ENCODE measurements around the gene MEGF11.

Gene MEGF11

DNA sequence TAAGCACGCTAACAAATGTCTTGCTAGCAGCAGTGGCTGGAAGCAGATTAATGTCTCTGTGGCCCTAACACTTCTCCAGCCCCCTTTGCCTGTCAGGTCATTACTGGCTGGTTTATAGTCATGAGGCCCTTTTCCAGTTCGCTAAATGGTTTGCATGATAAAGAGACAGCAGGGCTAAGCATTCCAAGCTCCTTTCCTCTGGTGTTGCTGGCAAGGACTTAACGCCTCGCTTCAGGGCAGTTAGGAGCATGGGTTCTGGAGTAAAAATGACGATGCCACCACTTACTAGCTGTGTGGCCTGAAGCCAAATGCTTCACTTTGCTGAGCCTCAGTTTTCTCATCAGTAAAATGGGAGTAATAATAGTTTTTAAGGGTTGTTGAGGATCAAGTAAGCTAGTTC, 185.9 kb downstream of the MEGF11 start:
- Histone ChIP-seq H3K9ac (ENCODE audit: low read depth, low read length, poor library complexity, severe bottlenecking) (no peak overlapping the region), H3K9me2 (replicated peaks; ENCODE audit: low read depth, low read length) (no peaks in the 10 kb centered on the region), H3K9me3 (ENCODE audit: insufficient read depth, low read depth, low read length) (no peaks in the 10 kb centered on the region), H2AFZ (ENCODE audit: low read length) (no peak overlapping the region), H3K4me1 (ENCODE audit: insufficient read depth, low read length, poor library complexity, severe bottlenecking) (no peaks in the 10 kb centered on the region), H3K4me3 (ENCODE audit: low read length, poor library complexity, severe bottlenecking) (no peak overlapping the region), H3F3A (ENCODE audit: low read depth) (no peaks in the 10 kb centered on the region), H3K36me3 (ENCODE audit: insufficient read depth, low read length) (no peaks in the 10 kb centered on the region), H3K4me2 (ENCODE audit: low read depth, low read length, poor library complexity, severe bottlenecking) (no peak overlapping the region), H3K27me3 (ENCODE audit: insufficient read depth, low read length, poor library complexity, severe bottlenecking) (no peaks in the 10 kb centered on the region), H4K20me1 (ENCODE audit: insufficient read depth, low read length, poor library complexity, severe bottlenecking) (no peaks in the 10 kb centered on the region), H3K79me2 (ENCODE audit: insufficient read depth, low read length) (no peaks in the 10 kb centered on the region)
- TF ChIP-seq CTCF (conservative IDR thresholded peaks at IDR 0.05; ENCODE audit: low read length), result no peak
- no peak for TF ChIP-seq EZH2phosphoT487 (IDR thresholded peaks at IDR 0.05; ENCODE audit: borderline replicate concordance)

DNA sequence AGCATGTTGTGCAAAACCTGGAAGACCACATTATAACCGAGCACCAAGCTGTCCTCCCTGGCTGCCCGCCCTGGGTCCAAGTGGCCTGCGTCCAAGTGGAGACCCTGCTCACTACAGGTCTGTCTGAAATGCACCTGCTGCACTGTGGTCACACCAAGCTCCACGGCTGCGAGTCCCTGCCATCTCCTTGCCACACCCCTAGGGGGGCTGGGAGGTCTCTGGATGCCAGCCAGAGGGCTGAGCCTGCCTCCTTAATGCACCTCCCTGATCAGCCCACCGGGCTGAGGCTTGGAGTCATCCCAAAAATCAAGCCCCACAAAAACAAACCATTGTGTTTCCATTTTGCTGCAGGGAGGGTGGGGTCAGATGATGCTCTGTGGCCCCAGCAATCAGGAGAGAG, 187.1 kb downstream of the MEGF11 start:
- no peak overlapping the region for H3K4me3 ChIP-seq (ENCODE audit: low read length, poor library complexity, severe bottlenecking)
- H3K79me2 ChIP-seq (ENCODE audit: insufficient read depth, low read length), result no peaks in the 10 kb centered on the region
- no peaks in the 10 kb centered on the region for H3K27me3 ChIP-seq (ENCODE audit: insufficient read depth, low read length, poor library complexity, severe bottlenecking)
- no peaks in the 10 kb centered on the region for H4K20me1 ChIP-seq (ENCODE audit: insufficient read depth, low read length, poor library complexity, severe bottlenecking)
- no peaks in the 10 kb centered on the region for H3K9me2 ChIP-seq (replicated peaks; ENCODE audit: low read depth, low read length)
- no peaks in the 10 kb centered on the region for H3K4me1 ChIP-seq (ENCODE audit: insufficient read depth, low read length, poor library complexity, severe bottlenecking)
- H3F3A ChIP-seq (ENCODE audit: low read depth), result no peaks in the 10 kb centered on the region
- TF ChIP-seq CTCF (conservative IDR thresholded peaks at IDR 0.05; ENCODE audit: low read length) (no peak), EZH2phosphoT487 (IDR thresholded peaks at IDR 0.05; ENCODE audit: borderline replicate concordance) (no peak)
- H2AFZ ChIP-seq (ENCODE audit: low read length), result no peak overlapping the region
- no peaks in the 10 kb centered on the region for H3K36me3 ChIP-seq (ENCODE audit: insufficient read depth, low read length)
- no peak overlapping the region for H3K4me2 ChIP-seq (ENCODE audit: low read depth, low read length, poor library complexity, severe bottlenecking)
- H3K9ac ChIP-seq (ENCODE audit: low read depth, low read length, poor library complexity, severe bottlenecking), result no peak overlapping the region
- H3K9me3 ChIP-seq (ENCODE audit: insufficient read depth, low read depth, low read length), result no peaks in the 10 kb centered on the region

- H3K4me3 ChIP-seq (ENCODE audit: low read length, poor library complexity, severe bottlenecking), result no peak overlapping the region
- no peaks in the 10 kb centered on the region for H3K9me3 ChIP-seq (ENCODE audit: insufficient read depth, low read depth, low read length)
- H4K20me1 ChIP-seq (ENCODE audit: insufficient read depth, low read length, poor library complexity, severe bottlenecking), result no peaks in the 10 kb centered on the region
- H3K9me2 ChIP-seq (replicated peaks; ENCODE audit: low read depth, low read length), result no peaks in the 10 kb centered on the region
- H3K4me1 ChIP-seq (ENCODE audit: insufficient read depth, low read length, poor library complexity, severe bottlenecking), result no peaks in the 10 kb centered on the region
- H3K27me3 ChIP-seq (ENCODE audit: insufficient read depth, low read length, poor library complexity, severe bottlenecking), result no peaks in the 10 kb centered on the region
- no peaks in the 10 kb centered on the region for H3F3A ChIP-seq (ENCODE audit: low read depth)
- TF ChIP-seq EZH2phosphoT487 (IDR thresholded peaks at IDR 0.05; ENCODE audit: borderline replicate concordance), result no peak
- TF ChIP-seq CTCF (conservative IDR thresholded peaks at IDR 0.05; ENCODE audit: low read length), result no peak
- no peaks in the 10 kb centered on the region for H3K79me2 ChIP-seq (ENCODE audit: insufficient read depth, low read length)
- no peak overlapping the region for H2AFZ ChIP-seq (ENCODE audit: low read length)
- H3K4me2 ChIP-seq (ENCODE audit: low read depth, low read length, poor library complexity, severe bottlenecking), result no peak overlapping the region
- H3K9ac ChIP-seq (ENCODE audit: low read depth, low read length, poor library complexity, severe bottlenecking), result no peak overlapping the region
- H3K36me3 ChIP-seq (ENCODE audit: insufficient read depth, low read length), result no peaks in the 10 kb centered on the region
Observed at GRCh38 chr15:66066005-66066404, 187.5 kb downstream of the MEGF11 start.
